ENCODE results near the gene HECA.

Gene HECA

GRCh38 chr6:139161817-139162284 lies 27.0 kb downstream of the HECA start:
- ChIA-PET CTCF (interaction anchor here (1.2 kb wide), 1 partner anchor 22 kb away, joined by 3 read pairs; no protein-coding TSS in a partner anchor), POLR2A (no interaction called here)
- DNase-seq (ENCODE audit: low read depth, low spot score) = no peak
- TF ChIP-seq CTCF (IDR thresholded peaks at IDR 0.05; ENCODE audit: insufficient read depth, low read length, missing control alignments) = no peak
- H3K4me3 ChIP-seq (ENCODE audit: low read depth, low read length) = no peak overlapping the region

GRCh38 chr6:139164001-139164400 lies 29.1 kb downstream of the HECA start:
- DNase-seq (ENCODE audit: low read depth, low spot score) = no peak
- POLR2A ChIA-PET = no interaction called here
- CTCF ChIA-PET = interaction anchor here (2.1 kb wide), 1 partner anchor 10 kb away, joined by 6 read pairs; no protein-coding TSS in a partner anchor

GRCh38 chr6:139165324-139165723 lies 30.4 kb downstream of the HECA start:
- ChIA-PET POLR2A (no interaction called here), CTCF (interaction anchor here (2.1 kb wide), 1 partner anchor 9 kb away, joined by 6 read pairs; no protein-coding TSS in a partner anchor)
- H3K4me3 ChIP-seq (ENCODE audit: low read depth, low read length) = no peak overlapping the region
- DNase-seq (ENCODE audit: low read depth, low spot score) = no peak
- TF ChIP-seq CTCF (IDR thresholded peaks at IDR 0.05; ENCODE audit: insufficient read depth, low read length, missing control alignments) = no peak

More at GRCh38 chr6:139164001-139164400, 29.1 kb downstream of the HECA start:
- TF ChIP-seq CTCF (IDR thresholded peaks at IDR 0.05; ENCODE audit: insufficient read depth, low read length, missing control alignments) = no peak
- no peak overlapping the region for H3K4me3 ChIP-seq (ENCODE audit: low read depth, low read length)

- DNase-seq (ENCODE audit: low read depth, low spot score) = no peak
- POLR2A ChIA-PET = no interaction called here
- CTCF ChIA-PET = no interaction called here
- no peak overlapping the region for H3K4me3 ChIP-seq (ENCODE audit: low read depth, low read length)
- TF ChIP-seq CTCF (IDR thresholded peaks at IDR 0.05; ENCODE audit: insufficient read depth, low read length, missing control alignments) = no peak
Measured at GRCh38 chr6:139166238-139166955, 31.5 kb downstream of the HECA start.

- no peak for TF ChIP-seq CTCF (IDR thresholded peaks at IDR 0.05; ENCODE audit: insufficient read depth, low read length, missing control alignments)
- ChIA-PET CTCF (interaction anchor here (1.4 kb wide), 1 partner anchor 8 kb away, joined by 3 read pairs; no protein-coding TSS in a partner anchor), POLR2A (no interaction called here)
- H3K4me3 ChIP-seq (ENCODE audit: low read depth, low read length) = no peak overlapping the region
- DNase-seq (ENCODE audit: low read depth, low spot score) = no peak
Measured at GRCh38 chr6:139166956-139167313, 32.1 kb downstream of the HECA start.

- no peak for TF ChIP-seq CTCF (IDR thresholded peaks at IDR 0.05; ENCODE audit: insufficient read depth, low read length, missing control alignments)
- ChIA-PET CTCF (no interaction called here), POLR2A (no interaction called here)
- H3K4me3 ChIP-seq (ENCODE audit: low read depth, low read length) = no peak overlapping the region
- DNase-seq (ENCODE audit: low read depth, low spot score) = no peak
Measured at GRCh38 chr6:139172151-139172550, 37.3 kb downstream of the HECA start.
